Measurements from ENCODE around the gene SPO11.

Gene SPO11

DNA sequence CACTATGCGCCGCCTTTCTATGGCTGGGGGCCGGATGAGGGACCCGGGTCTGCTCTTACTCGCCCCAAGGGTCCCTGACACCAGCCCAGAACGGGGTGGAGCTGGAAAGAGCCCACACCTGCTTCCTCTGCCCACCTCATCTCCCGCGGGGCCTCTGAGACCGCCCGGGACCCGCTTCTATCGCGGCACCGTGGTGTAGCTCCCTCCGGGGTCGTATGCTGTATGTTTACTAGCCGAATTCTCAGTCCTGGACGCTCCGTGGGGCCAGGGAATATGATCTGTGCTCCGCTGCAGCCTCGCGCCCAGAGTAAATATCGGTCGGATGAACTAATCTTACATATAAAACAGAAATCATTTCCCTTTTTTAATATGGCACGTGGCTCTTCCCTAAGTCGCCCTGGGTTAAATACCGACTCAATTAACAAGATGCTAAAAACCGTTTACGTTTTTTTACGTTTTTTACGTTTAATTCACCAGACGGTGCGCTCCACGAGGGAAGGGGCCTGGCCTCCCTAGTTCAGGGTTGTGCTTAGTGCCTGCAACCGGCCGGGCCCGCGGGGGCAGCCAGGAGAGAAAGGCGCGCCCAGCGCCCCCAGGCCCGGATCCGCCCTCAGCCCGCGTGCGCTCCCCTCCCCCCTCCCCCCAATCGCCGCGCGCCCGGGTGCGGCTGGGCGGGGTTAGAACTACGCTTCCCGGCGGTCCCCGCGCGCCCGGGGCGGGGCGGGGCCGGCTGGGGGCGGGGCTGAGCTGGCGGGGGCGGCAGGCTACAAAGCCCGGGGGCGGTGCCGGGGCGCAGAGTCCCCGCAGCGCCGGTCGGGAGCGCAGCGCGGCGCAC, 61.2 kb downstream of the SPO11 start, which contains the start of gene RBM38:
TSS of gene RBM38 (plus strand) at position 793 of the 835 bp plus-strand sequence. CDS start 186 bp downstream, outside the sequence.
- peak within 1 kb of the TSS; percentile 97 for H3K27ac Mint-ChIP-seq
- peaks cover 56% of the 10 kb centered on the region for H3K4me1 Mint-ChIP-seq (ENCODE audit: low read depth)
- H3K9me3 Mint-ChIP-seq: no peaks in the 10 kb centered on the region
- H3K27me3 Mint-ChIP-seq: no peaks in the 10 kb centered on the region
- peaks cover 36% of the 10 kb centered on the region for H3K36me3 Mint-ChIP-seq (ENCODE audit: low read depth)
- H3K4me3 Mint-ChIP-seq: peak within 1 kb of the TSS; percentile 79
- intact Hi-C loops (cut with micrococcal nuclease): loop anchor here (5.0 kb wide), 1 partner anchor 41 kb away; no protein-coding TSS in a partner anchor

GRCh38 chr20:57391439-57392301, 62.1 kb downstream of the SPO11 start:
- H3K36me3 Mint-ChIP-seq (ENCODE audit: low read depth): peaks cover 41% of the 10 kb centered on the region
- no peaks in the 10 kb centered on the region for H3K27me3 Mint-ChIP-seq
- H3K27ac Mint-ChIP-seq: peak overlapping the region; percentile 70
- intact Hi-C loops (cut with micrococcal nuclease): loop anchor here (5.0 kb wide), 1 partner anchor 41 kb away; no protein-coding TSS in a partner anchor
- peak overlapping the region; percentile 79 for H3K4me3 Mint-ChIP-seq
- no peaks in the 10 kb centered on the region for H3K9me3 Mint-ChIP-seq
- peaks cover 65% of the 10 kb centered on the region for H3K4me1 Mint-ChIP-seq (ENCODE audit: low read depth)

DNA sequence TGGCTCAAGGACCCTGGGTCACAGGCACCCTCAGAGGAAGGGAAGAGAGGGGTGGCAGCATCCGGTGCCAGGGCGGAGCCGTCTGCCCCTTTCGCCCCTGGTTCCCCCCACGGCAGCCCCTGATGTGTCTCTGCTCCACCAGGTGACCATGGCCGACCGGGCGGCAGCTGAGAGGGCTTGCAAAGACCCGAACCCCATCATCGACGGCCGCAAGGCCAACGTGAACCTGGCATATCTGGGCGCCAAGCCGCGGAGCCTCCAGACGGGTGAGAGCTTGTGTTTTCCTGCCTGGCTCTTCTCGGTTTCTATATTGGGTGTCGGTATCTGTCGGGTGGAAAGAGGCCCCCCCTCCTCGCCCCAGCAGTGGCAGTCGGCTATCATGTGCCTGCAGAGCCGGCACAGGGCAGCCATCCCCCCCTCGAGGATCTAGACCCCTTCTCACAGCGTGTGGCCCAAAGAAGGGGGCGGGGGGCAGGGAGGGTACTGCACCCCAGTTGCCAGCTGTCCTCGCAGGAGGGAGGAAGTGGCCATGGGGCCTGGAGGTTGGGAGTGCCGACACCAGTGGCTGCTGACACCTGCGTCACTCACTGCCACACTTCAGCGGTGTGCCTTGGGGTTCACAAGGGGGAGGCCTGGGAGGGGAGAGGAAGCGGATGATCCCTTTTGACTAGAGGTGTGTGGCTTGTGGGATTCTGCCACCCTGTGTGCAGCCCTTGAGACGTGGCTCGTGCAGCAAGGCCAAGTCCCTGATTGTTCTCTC, 63.1 kb downstream of the SPO11 start:
- Mint-ChIP-seq H3K4me1 (ENCODE audit: low read depth) (peaks cover 75% of the 10 kb centered on the region), H3K27me3 (no peaks in the 10 kb centered on the region), H3K36me3 (ENCODE audit: low read depth) (peaks cover 51% of the 10 kb centered on the region), H3K4me3 (peak overlapping the region; percentile 79), H3K9me3 (no peaks in the 10 kb centered on the region), H3K27ac (peak overlapping the region; percentile 70)
- intact Hi-C loops (cut with micrococcal nuclease): loop anchor here (5.0 kb wide), 1 partner anchor 40 kb away; no protein-coding TSS in a partner anchor
